Muscle of back (tissue), 11 donors: Measurements from ENCODE around the gene SLC22A13. TPM values are rescaled to one million over a fixed set of nuclear protein-coding genes. Genes with fewer than 3 reads are reported as not detected.
A peak's percentile ranks its signal among the peaks of the same experiment; 100 is the strongest.
"Not testable (repeated sequence)": the region's sequence is repeated elsewhere in the genome, so short reads cannot be mapped to it uniquely, and the experiment has no call there.

Experiments used
- DNase-seq, 3 donors: peaks; one replicate each; pipeline versions ENCODE4 v3.0.0 to v3.0.0-alpha.2; 2013
- polyA plus RNA-seq, 10 donors: library from polyadenylated mRNA; unstranded; fragments of 120-200 nt; gene quantifications; one replicate each; pipeline ENCODE4 v1.2.1, GENCODE V29; 2013; ENCODE audit not compliant: insufficient read length in 10 of 10

Gene SLC22A13
- polyA plus RNA-seq, 10 donors, result 0.08 to 0.26 (median 0.18) TPM; not detected in 3

DNA sequence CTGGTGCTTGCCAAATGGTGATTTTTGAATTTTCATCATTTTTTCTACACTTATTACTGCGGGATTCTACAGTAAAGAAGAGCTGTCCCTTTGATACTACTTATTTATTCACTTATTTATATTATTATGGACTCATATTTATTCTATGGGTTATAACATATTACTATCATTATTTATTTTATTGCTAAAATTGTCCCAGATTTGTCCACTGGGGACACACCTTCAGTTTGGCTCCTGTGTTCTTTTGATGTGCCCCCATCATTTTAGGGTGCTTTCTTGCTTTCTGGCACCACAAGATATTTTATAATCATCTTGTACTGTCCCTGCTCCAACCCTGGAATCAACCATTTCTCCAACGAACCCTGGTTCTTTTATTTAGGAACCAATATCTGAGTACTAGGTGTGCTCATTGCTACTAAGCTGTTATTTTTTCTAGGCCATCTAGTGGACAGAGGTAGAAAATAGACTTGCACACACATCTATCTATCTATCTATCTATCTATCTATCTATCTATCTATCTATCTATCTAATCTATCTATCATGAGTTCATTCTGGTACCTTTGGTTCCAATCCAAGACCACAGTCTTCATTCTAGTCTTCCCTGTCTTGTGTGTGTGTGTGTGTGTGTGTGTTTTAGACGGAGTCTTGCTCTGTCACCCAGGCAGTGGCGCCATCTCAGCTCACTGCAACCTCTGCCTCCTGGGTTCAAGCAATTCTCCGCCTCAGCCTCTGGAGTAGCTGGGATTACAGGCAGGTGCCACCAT is 32.5 kb downstream of the SLC22A13 start:
- peak in 1 of 3 donors; percentile 30 for DNase-seq

- DNase-seq, result no peak
These were observed 41.3 kb downstream of the SLC22A13 start for GRCh38 chr3:38306941-38307340.

GRCh38 chr3:38307599-38307998 is 42.0 kb downstream of the SLC22A13 start:
- no peak for DNase-seq

GRCh38 chr3:38308456-38308855 is 42.8 kb downstream of the SLC22A13 start:
- DNase-seq, result no peak

DNA sequence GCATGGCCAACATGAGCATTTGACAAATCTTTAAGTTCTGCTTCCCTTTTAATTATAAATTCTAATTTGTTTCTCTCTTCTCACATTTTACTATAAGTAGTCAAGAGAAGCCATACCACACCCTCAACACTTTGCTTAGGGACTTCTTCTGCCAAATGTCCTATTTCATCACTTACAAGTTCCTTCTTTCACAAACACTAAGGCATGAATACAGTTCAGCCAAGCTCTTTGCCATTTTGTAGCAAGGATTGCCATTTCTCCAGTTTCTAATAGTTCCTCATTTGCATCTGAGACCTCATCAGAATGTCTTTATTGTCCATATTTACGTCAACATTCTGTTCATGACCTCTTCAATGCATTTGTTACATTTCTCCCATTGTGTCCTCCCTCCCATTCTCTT is 45.9 kb downstream of the SLC22A13 start:
- no peak for DNase-seq

DNA sequence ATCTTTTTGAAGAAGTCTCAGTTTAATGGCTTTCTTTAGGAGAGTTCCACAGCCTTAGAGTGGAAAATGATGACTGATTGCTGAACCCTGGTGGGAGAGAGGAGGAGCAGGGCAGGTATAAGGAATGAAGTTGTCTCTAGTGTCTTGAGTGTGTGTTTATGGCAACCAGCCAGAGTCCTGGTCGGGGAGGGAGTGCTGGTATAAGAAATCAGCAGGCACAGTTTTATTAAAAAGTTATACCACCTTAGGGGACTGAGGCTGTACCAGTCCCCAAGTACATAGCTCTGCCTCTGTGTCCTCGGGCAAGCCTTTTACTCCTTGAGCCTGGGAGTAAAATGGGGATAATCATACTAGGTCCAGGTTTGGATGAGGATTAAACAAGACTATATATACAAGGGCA is 46.3 kb downstream of the SLC22A13 start:
- no peak for DNase-seq

- no peak for DNase-seq
These were observed 46.7 kb downstream of the SLC22A13 start for GRCh38 chr3:38312356-38312755.

DNA sequence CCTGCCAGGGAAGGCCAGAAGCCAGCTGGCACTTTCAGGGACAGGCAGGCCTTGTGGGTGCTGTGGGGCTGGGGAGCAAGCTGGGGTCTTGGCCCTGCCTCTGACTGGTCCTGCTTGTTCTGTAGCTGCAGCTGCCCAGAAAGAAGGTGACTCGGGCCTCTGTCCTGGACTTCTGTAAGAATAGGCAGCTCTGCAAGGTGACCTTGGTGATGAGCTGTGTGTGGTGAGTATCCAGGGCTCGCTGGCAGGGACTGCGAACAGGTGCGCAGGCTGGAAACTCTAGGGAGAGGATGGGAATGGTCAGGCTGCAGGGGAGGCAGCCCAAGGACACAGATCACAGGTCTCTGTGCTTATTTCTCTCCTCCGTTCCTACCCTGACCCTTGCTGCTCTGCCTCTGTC is 47.7 kb downstream of the SLC22A13 start:
- DNase-seq, result no peak

- no peak for DNase-seq
These were observed 48.1 kb downstream of the SLC22A13 start for GRCh38 chr3:38313695-38314094.

GRCh38 chr3:38314112-38314763 is 48.6 kb downstream of the SLC22A13 start:
- no peak for DNase-seq

GRCh38 chr3:38314764-38315487 is 49.3 kb downstream of the SLC22A13 start:
- no peak for DNase-seq

- DNase-seq, result no peak
These were observed 50.0 kb downstream of the SLC22A13 start for GRCh38 chr3:38315488-38316230.

DNA sequence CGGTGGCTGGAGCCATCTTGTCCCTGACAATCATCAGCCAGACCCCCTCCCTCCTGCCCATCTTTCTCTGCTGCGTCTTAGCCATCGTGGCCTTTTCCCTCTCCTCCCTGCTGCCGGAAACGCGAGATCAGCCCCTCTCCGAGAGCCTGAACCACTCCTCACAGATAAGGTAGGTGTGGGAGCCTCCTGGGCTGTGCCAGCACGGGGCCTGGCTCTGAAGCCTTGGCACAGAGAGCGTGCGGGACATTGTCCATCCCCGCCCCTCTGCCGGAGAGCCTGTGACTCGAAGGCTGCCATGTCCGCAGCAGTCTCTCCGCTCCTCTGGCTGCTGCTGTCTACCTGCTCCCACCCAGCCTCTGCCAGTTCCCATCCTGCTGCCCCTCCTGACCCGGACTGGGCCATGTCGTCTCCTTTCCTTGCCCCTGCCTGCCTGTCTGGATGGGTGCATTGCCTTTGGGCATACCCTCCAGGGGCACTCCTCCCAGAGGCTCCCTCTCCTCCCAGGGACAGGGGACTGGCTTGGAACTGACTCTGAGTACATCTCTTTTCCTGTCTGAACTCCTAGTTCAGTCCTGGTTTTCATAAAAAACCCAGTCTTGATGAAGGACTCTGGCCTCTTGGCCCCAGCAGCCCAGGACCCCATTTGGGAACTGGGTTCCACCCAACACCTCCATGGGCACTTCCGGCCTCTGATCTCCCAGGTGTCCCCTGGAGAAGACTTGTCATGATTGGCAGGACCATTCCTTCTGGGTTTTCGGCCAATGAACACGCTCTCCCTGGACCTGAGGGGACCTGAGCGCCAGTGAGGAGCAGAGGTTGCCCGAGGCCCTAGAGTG is 51.0 kb downstream of the SLC22A13 start:
- DNase-seq, result no peak

DNA sequence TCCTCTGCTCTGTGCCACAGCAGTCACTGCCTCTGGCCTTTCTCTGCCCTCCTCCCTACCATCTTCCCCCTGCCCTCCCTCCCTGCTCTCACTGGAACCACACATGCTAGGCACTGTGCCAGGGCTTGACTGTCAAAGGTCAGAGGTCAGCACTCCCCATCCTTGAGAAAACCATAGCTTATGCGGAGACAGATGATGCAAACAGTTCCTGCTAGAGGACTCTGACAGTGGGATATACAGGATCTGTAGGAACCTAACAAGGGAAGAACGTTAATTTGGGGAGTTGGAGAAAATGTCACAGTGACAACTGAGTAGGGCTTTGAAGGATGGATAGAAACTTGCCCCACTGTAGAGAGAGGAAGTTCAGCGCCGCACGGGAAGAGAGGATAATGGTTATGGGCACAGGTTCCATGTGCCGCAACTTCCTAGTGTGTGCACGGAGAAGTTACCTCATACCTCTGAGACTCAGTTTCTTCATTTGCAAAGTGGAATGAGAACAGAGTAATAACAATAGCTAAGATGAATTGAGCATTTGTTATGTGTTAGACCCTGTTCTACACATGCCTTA is 51.7 kb downstream of the SLC22A13 start:
- DNase-seq, result no peak

GRCh38 chr3:38318766-38319671 is 53.4 kb downstream of the SLC22A13 start:
- no peak for DNase-seq

DNA sequence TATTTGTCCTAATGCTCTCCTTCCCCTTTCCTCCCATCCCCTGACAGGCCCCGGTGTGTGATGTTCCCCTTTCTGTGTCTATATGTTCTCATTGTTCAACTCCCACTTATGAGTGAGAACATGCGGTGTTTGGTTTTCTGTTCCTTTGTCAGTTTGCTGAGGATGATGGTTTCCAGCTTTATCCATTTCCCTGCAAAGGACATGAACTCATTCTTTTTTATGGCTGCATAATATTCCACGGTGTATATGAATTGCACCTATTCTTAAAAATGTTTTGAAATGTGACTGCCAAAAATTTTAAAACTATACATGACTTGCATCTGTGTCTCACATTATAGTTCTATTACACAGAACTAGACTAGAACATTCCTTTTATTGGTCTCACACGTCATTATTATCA is 55.0 kb downstream of the SLC22A13 start:
- DNase-seq, result not testable (repeated sequence)

DNA sequence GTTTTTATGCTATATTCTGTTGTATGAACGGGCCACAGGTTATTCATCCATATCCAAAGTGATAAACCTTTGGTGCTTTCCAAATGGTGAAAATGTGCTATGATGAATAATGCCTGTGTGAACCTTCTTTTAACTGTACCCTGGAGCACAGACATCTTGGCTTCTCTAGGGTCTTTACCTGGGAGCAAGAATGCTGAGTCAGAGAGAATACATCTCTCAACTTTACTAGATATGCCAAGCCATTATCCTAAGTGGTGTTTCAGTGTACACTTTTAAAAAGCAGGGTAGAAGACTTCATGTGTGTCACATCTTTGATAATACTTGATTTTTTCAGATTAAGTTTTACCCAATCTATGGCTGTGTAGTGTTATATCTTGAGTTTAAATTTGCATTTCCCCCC is 57.4 kb downstream of the SLC22A13 start:
- no peak for DNase-seq

- no peak for DNase-seq
These were observed 59.6 kb downstream of the SLC22A13 start for GRCh38 chr3:38325256-38325655.

GRCh38 chr3:38327335-38328009 is 61.9 kb downstream of the SLC22A13 start:
- DNase-seq, result peak in 1 of 3 donors; percentile 31
